DND-41 (cell line): ENCODE measurements around the gene RNF13.

Experiments
- ATAC-seq: fragments of 200-7000 bp; cut with Tn5 transposase; 3 replicates; pipeline ENCODE4 v1.9.1; 2021; ENCODE audit warnings: low read depth; ENCODE audit not compliant: insufficient read depth
- DNase-seq: peaks from one replicate; pipeline ENCODE4 v3.0.0-alpha.2; 2020
- H2AFZ ChIP-seq: 2 replicates; pipeline ENCODE4 v1.6.0; 2012; ENCODE audit warnings: low read depth, low read length
- H3K27ac ChIP-seq: 2 replicates; pipeline ENCODE4 v1.5.1; 2012; ENCODE audit warnings: low read length, inconsistent platforms
- H3K27me3 ChIP-seq: fragments of 200-600 bp; sonication (generic); 2 replicates; pipeline ENCODE4 v1.6.0; 2012; ENCODE audit warnings: low read length, mild to moderate bottlenecking, inconsistent platforms; ENCODE audit not compliant: insufficient read depth, poor library complexity
- H3K36me3 ChIP-seq: 2 replicates; pipeline ENCODE4 v1.5.1; 2012; ENCODE audit warnings: low read length, inconsistent platforms; ENCODE audit not compliant: insufficient read depth
- H3K4me1 ChIP-seq: 2 replicates; pipeline ENCODE4 v1.5.1; 2012; ENCODE audit warnings: mild to moderate bottlenecking, low read length; ENCODE audit not compliant: insufficient read depth
- H3K4me2 ChIP-seq: 2 replicates; pipeline ENCODE4 v1.6.0; 2012; ENCODE audit warnings: mild to moderate bottlenecking, moderate library complexity, low read length, inconsistent platforms; ENCODE audit not compliant: insufficient read depth
- H3K4me3 ChIP-seq, 2 experiments: fragments of 200-600 bp in 1 of 2; shearing (Covaris generic) in 1 of 2; 2 replicates each; pipeline ENCODE4 v1.5.1; 2012 to 2016; ENCODE audit warnings: inconsistent platforms in 2 of 2, low read length in 2 of 2, mild to moderate bottlenecking in 2 of 2, low read depth in 1 of 2, moderate library complexity in 1 of 2
- H3K79me2 ChIP-seq: 2 replicates; pipeline ENCODE4 v1.6.0; 2012; ENCODE audit warnings: low read length, inconsistent platforms; ENCODE audit not compliant: insufficient read depth
- H3K9ac ChIP-seq: 2 replicates; pipeline ENCODE4 v1.6.0; 2012; ENCODE audit warnings: low read depth, mild to moderate bottlenecking, inconsistent platforms, low read length, moderate library complexity
- H3K9me3 ChIP-seq: 2 replicates; pipeline ENCODE4 v1.5.1; 2012; ENCODE audit warnings: low read length, moderate library complexity, mild to moderate bottlenecking, inconsistent platforms; ENCODE audit not compliant: insufficient read depth, severe bottlenecking
- H4K20me1 ChIP-seq: 2 replicates; pipeline ENCODE4 v1.6.0; 2012; ENCODE audit warnings: low read length; ENCODE audit not compliant: insufficient read depth
- CTCF ChIP-seq: IDR thresholded peaks from 2 replicates; pipeline ENCODE4 v1.5.1; 2012; ENCODE audit warnings: borderline replicate concordance, low read length, moderate library complexity, mild to moderate bottlenecking; ENCODE audit not compliant: poor library complexity, severe bottlenecking; ENCODE audit errors: extremely low read depth
- EZH2 ChIP-seq: IDR thresholded peaks from 3 replicates; pipeline ENCODE4 v1.6.1; 2012; ENCODE audit warnings: borderline replicate concordance, low read depth, mild to moderate bottlenecking, moderate library complexity, low read length, inconsistent platforms; ENCODE audit not compliant: severe bottlenecking

RNF13 gene

GRCh38 chr3:149954812-149955211, 141.8 kb downstream of the RNF13 start:
- Histone ChIP-seq H3K4me2 (no peak overlapping the region), H3K36me3 (0 out of 2 replicates have a peak, but pooled peaks cover 4% of the 10 kb centered on the region), H3K27me3 (no peaks in the 10 kb centered on the region), H3K4me3 (no peak overlapping the region), H3K27ac (no peak overlapping the region), H3K9ac (no peak overlapping the region), H3K79me2 (no peaks in the 10 kb centered on the region), H3K4me1 (peaks cover 5% of the 10 kb centered on the region), H4K20me1 (no peaks in the 10 kb centered on the region), H2AFZ (no peak overlapping the region), H3K9me3 (no peaks in the 10 kb centered on the region)
- no peak for DNase-seq
- no peak for TF ChIP-seq CTCF
- TF ChIP-seq EZH2, result no peak
- ATAC-seq, result no peak

- no peaks in the 10 kb centered on the region for H3K9me3 ChIP-seq
- H3K27me3 ChIP-seq, result no peaks in the 10 kb centered on the region
- H3K4me3 ChIP-seq, result no peak overlapping the region
- H3K9ac ChIP-seq, result no peak overlapping the region
- TF ChIP-seq CTCF (no peak), EZH2 (no peak)
- H3K27ac ChIP-seq, result no peak overlapping the region
- H2AFZ ChIP-seq, result no peak overlapping the region
- H3K36me3 ChIP-seq, result 0 out of 2 replicates have a peak, but pooled peaks cover 4% of the 10 kb centered on the region
- DNase-seq (no peak), ATAC-seq (no peak)
- no peaks in the 10 kb centered on the region for H4K20me1 ChIP-seq
- peaks cover 5% of the 10 kb centered on the region for H3K4me1 ChIP-seq
- H3K79me2 ChIP-seq, result no peaks in the 10 kb centered on the region
- no peak overlapping the region for H3K4me2 ChIP-seq
Observed at GRCh38 chr3:149955449-149955848, 142.4 kb downstream of the RNF13 start.

GRCh38 chr3:149957361-149958125, 144.5 kb downstream of the RNF13 start:
- no peak overlapping the region for H3K4me2 ChIP-seq
- no peaks in the 10 kb centered on the region for H3K79me2 ChIP-seq
- no peak for ATAC-seq

More at GRCh38 chr3:149957361-149958125, 144.5 kb downstream of the RNF13 start:
- no peak overlapping the region for H3K9ac ChIP-seq
- 0 out of 2 replicates have a peak, but pooled peaks cover 4% of the 10 kb centered on the region for H3K36me3 ChIP-seq
- H4K20me1 ChIP-seq, result no peaks in the 10 kb centered on the region
- H3K27ac ChIP-seq, result no peak overlapping the region
- H3K9me3 ChIP-seq, result no peaks in the 10 kb centered on the region
- H3K27me3 ChIP-seq, result no peaks in the 10 kb centered on the region
- no peak overlapping the region for H2AFZ ChIP-seq
- DNase-seq, result no peak
- TF ChIP-seq EZH2, result no peak
- TF ChIP-seq CTCF, result no peak
- no peak overlapping the region for H3K4me3 ChIP-seq
- peaks cover 5% of the 10 kb centered on the region for H3K4me1 ChIP-seq
